ENCODE measurements around the gene INSR. TPM values are rescaled to one million over a fixed set of nuclear protein-coding genes. Genes with fewer than 3 reads are reported as not detected.

The INSR gene
- total and polyA plus RNA-seq, 2 donors from 2014 or later, result 15.5 to 50.4 TPM

DNA sequence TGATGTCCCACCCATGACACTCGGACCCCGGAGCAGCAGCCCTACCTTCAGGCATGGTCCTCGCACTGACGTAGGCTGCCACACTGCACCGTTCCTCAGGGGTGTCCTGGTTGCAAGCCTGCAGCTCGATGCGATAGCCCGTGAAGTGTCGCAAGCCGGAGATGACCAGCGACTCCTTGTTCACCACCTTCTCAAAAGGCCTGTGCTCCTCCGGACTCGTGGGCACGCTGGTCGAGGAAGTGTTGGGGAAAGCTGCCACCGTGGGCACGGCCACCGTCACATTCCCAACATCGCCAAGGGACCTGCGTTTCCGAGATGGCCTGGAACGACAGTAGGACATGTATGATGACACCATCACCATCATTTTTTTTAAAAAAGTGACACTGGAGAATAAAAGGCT, 151.4 kb downstream of the INSR start:
- H3K27ac ChIP-seq (ENCODE audit: low read depth in 2 of 2, low read length in 2 of 2), result no peak overlapping the region
- no peak overlapping the region for H3K4me3 ChIP-seq (ENCODE audit: low read length in 3 of 3)
- peaks cover 0 to 10% (median 0%) of the 10 kb centered on the region in 3 donors for H3K4me1 ChIP-seq (ENCODE audit: control insufficient read depth in 2 of 3, insufficient read depth in 2 of 3, low read depth in 1 of 3, low read length in 3 of 3)
- TF ChIP-seq, protein P1, sequence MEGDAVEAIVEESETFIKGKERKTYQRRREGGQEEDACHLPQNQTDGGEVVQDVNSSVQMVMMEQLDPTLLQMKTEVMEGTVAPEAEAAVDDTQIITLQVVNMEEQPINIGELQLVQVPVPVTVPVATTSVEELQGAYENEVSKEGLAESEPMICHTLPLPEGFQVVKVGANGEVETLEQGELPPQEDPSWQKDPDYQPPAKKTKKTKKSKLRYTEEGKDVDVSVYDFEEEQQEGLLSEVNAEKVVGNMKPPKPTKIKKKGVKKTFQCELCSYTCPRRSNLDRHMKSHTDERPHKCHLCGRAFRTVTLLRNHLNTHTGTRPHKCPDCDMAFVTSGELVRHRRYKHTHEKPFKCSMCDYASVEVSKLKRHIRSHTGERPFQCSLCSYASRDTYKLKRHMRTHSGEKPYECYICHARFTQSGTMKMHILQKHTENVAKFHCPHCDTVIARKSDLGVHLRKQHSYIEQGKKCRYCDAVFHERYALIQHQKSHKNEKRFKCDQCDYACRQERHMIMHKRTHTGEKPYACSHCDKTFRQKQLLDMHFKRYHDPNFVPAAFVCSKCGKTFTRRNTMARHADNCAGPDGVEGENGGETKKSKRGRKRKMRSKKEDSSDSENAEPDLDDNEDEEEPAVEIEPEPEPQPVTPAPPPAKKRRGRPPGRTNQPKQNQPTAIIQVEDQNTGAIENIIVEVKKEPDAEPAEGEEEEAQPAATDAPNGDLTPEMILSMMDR (IDR thresholded peaks at IDR 0.05; ENCODE audit: borderline replicate concordance, extremely low read depth, insufficient read depth), result no peak
- no peaks in the 10 kb centered on the region for H3K27me3 ChIP-seq (ENCODE audit: control insufficient read depth, insufficient read depth, low read length)
- no peaks in the 10 kb centered on the region for H3K9me3 ChIP-seq (ENCODE audit: control insufficient read depth in 2 of 3, insufficient read depth in 1 of 3, low read length in 3 of 3)
- FAIRE-seq (no peak), DNase-seq (no peak)
- intact Hi-C loops (cut with DNase I), result no loop called here
- no peak overlapping the region for H3K9ac ChIP-seq (ENCODE audit: low read length in 3 of 3)
- H3K36me3 ChIP-seq (ENCODE audit: control insufficient read depth in 2 of 3, insufficient read depth in 3 of 3, low read length in 3 of 3), result peaks cover 5 to 45% (median 13%) of the 10 kb centered on the region in 3 donors

DNA sequence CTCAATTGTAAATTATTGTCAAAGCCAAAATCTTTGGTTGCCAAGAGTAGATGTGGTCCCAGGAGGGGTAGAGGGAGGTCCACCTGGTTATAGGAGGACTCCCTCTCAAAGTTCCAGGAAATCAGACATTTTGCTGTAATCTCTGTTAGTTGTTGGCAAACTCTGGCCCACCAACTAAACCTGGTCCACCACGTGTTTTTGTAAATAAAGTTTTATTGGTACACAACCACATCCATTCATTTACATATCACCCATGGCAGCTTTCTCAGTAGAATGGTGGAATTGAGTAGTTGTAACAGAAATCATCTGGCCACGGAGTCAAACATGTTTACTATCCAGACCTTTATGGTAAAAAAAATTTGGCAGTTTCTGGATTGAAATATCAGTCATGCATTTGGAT, 154.1 kb downstream of the INSR start:
- Histone ChIP-seq H3K27ac (ENCODE audit: low read depth in 2 of 2, low read length in 2 of 2) (no peak overlapping the region), H3K4me1 (ENCODE audit: control insufficient read depth in 2 of 3, insufficient read depth in 2 of 3, low read depth in 1 of 3, low read length in 3 of 3) (peaks cover 0 to 7% (median 0%) of the 10 kb centered on the region in 3 donors), H3K9ac (ENCODE audit: low read length in 3 of 3) (no peak overlapping the region), H3K9me3 (ENCODE audit: control insufficient read depth in 2 of 3, insufficient read depth in 1 of 3, low read length in 3 of 3) (no peaks in the 10 kb centered on the region), H3K4me3 (ENCODE audit: low read length in 3 of 3) (no peak overlapping the region), H3K36me3 (ENCODE audit: control insufficient read depth in 2 of 3, insufficient read depth in 3 of 3, low read length in 3 of 3) (peaks cover 6 to 54% (median 15%) of the 10 kb centered on the region in 3 donors), H3K27me3 (ENCODE audit: control insufficient read depth, insufficient read depth, low read length) (no peaks in the 10 kb centered on the region)
- DNase-seq (no peak), FAIRE-seq (no peak)
- intact Hi-C loops (cut with DNase I), result no loop called here
- TF ChIP-seq, protein P1 (IDR thresholded peaks at IDR 0.05; ENCODE audit: borderline replicate concordance, extremely low read depth, insufficient read depth), result no peak

DNA sequence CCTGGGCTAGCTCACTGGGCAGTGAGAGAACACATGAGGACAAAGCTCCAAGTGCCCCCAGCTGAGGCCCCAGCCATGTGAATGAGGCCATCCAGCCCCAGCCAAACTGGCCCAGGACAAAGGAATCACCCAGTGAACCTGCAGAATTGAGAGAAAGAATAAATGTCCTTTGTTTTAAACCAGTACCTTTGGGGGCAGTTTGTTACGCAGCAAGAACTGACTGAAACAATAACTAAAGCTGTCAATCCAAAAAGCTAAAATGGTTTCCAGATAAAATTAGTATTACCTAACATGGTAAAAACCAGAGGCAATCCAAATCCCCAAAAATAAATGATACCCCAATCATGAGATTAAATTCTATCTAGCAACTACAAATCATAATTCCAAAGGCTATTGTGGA, 155.1 kb downstream of the INSR start:
- intact Hi-C loops (cut with DNase I), result no loop called here
- Histone ChIP-seq H3K4me3 (ENCODE audit: low read length in 3 of 3) (no peak overlapping the region), H3K9ac (ENCODE audit: low read length in 3 of 3) (no peak overlapping the region), H3K9me3 (ENCODE audit: control insufficient read depth in 2 of 3, insufficient read depth in 1 of 3, low read length in 3 of 3) (no peaks in the 10 kb centered on the region), H3K27me3 (ENCODE audit: control insufficient read depth, insufficient read depth, low read length) (no peaks in the 10 kb centered on the region), H3K4me1 (ENCODE audit: control insufficient read depth in 2 of 3, insufficient read depth in 2 of 3, low read depth in 1 of 3, low read length in 3 of 3) (peaks cover 0 to 4% (median 0%) of the 10 kb centered on the region in 3 donors), H3K36me3 (ENCODE audit: control insufficient read depth in 2 of 3, insufficient read depth in 3 of 3, low read length in 3 of 3) (peaks cover 6 to 54% (median 15%) of the 10 kb centered on the region in 3 donors), H3K27ac (ENCODE audit: low read depth in 2 of 2, low read length in 2 of 2) (no peak overlapping the region)
- TF ChIP-seq, protein P1 (IDR thresholded peaks at IDR 0.05; ENCODE audit: borderline replicate concordance, extremely low read depth, insufficient read depth), result no peak
- no peak for DNase-seq
- no peak for FAIRE-seq

DNA sequence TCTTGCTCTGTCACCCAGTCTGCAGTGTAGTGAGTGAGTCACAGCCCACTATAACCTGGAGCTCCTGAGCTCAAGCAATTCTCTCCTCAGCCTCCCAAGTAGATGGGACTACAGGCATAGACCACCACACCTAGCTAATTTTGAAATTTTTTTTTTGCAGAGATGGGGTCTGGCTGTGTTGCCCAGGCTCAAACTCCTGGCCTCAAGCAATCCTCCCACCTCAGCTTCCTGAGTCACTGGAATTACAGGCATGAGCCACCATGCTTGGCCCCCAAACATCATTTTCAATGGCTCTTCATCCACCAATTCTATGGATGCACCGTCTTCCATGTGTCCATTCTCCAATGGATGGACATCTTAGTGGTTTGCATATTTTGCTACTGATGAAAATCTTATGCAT, 155.8 kb downstream of the INSR start:
- Histone ChIP-seq H3K27me3 (ENCODE audit: control insufficient read depth, insufficient read depth, low read length) (no peaks in the 10 kb centered on the region), H3K4me1 (ENCODE audit: control insufficient read depth in 2 of 3, insufficient read depth in 2 of 3, low read depth in 1 of 3, low read length in 3 of 3) (peaks cover 0 to 4% (median 0%) of the 10 kb centered on the region in 3 donors), H3K9me3 (ENCODE audit: control insufficient read depth in 2 of 3, insufficient read depth in 1 of 3, low read length in 3 of 3) (no peaks in the 10 kb centered on the region), H3K4me3 (ENCODE audit: low read length in 3 of 3) (no peak overlapping the region), H3K9ac (ENCODE audit: low read length in 3 of 3) (no peak overlapping the region), H3K27ac (ENCODE audit: low read depth in 2 of 2, low read length in 2 of 2) (no peak overlapping the region), H3K36me3 (ENCODE audit: control insufficient read depth in 2 of 3, insufficient read depth in 3 of 3, low read length in 3 of 3) (peaks cover 6 to 53% (median 15%) of the 10 kb centered on the region in 3 donors)
- FAIRE-seq (no peak), DNase-seq (no peak)
- TF ChIP-seq, protein P1 (IDR thresholded peaks at IDR 0.05; ENCODE audit: borderline replicate concordance, extremely low read depth, insufficient read depth), result no peak
- intact Hi-C loops (cut with DNase I), result no loop called here

Data from kidney (tissue), 14 donors.